HG03565 (cell line): ENCODE measurements around the gene ASPHD1.
"Not testable (repeated sequence)": the region's sequence is repeated elsewhere in the genome, so short reads cannot be mapped to it uniquely, and the experiment has no call there.

Experiments used
- ATAC-seq: cut with Tn5 transposase; IDR thresholded peaks from one replicate; pipeline ENCODE4 v1.9.1; 2021; ENCODE audit warnings: mild to moderate bottlenecking, moderate library complexity; ENCODE audit not compliant: unreplicated experiment

Gene ASPHD1

GRCh38 chr16:29905668-29906067 lies 5.4 kb downstream of the ASPHD1 start:
- no peak for ATAC-seq

- no peak for ATAC-seq
Observed at GRCh38 chr16:29906520-29907244, 6.4 kb downstream of the ASPHD1 start.

GRCh38 chr16:29907973-29908372 lies 7.7 kb downstream of the ASPHD1 start:
- ATAC-seq = no peak

- no peak for ATAC-seq
Observed at GRCh38 chr16:29908719-29909220, 8.5 kb downstream of the ASPHD1 start.

- ATAC-seq = no peak
Observed at GRCh38 chr16:29909391-29909790, 9.1 kb downstream of the ASPHD1 start.

GRCh38 chr16:29909851-29910250 lies 9.6 kb downstream of the ASPHD1 start:
- not testable (repeated sequence) for ATAC-seq

GRCh38 chr16:29910819-29911675 lies 10.8 kb downstream of the ASPHD1 start:
- no peak for ATAC-seq

GRCh38 chr16:29911676-29912010 lies 11.4 kb downstream of the ASPHD1 start:
- ATAC-seq = no peak

- ATAC-seq = no peak
Observed at GRCh38 chr16:29912087-29912486, 11.8 kb downstream of the ASPHD1 start.

GRCh38 chr16:29913514-29913913 lies 13.2 kb downstream of the ASPHD1 start:
- ATAC-seq = no peak

GRCh38 chr16:29915590-29916247 lies 15.4 kb downstream of the ASPHD1 start:
- no peak for ATAC-seq

GRCh38 chr16:29916979-29917378 lies 16.7 kb downstream of the ASPHD1 start:
- ATAC-seq = no peak

- ATAC-seq = no peak
Observed at GRCh38 chr16:29920288-29921033, 20.2 kb downstream of the ASPHD1 start.

GRCh38 chr16:29921034-29921385 lies 20.7 kb downstream of the ASPHD1 start:
- no peak for ATAC-seq

GRCh38 chr16:29922326-29922725 lies 22.0 kb downstream of the ASPHD1 start:
- no peak for ATAC-seq

GRCh38 chr16:29922986-29923501 lies 22.8 kb downstream of the ASPHD1 start:
- no peak for ATAC-seq

GRCh38 chr16:29925105-29925756 lies 24.9 kb downstream of the ASPHD1 start:
- no peak for ATAC-seq

- ATAC-seq = peak; percentile 81
Observed at GRCh38 chr16:29925781-29926710, 25.8 kb downstream of the ASPHD1 start, which contains the start of gene KCTD13. TSS of gene KCTD13 (minus strand) at chr16:29926226. CDS start at chr16:29926033, 193 bp downstream.

GRCh38 chr16:29926711-29927052 lies 26.4 kb downstream of the ASPHD1 start:
- ATAC-seq = no peak
